GM12874 (cell line): ENCODE results near the gene RAB3D.

Experiments
- TF ChIP-seq, protein P1 (sequence below): IDR thresholded peaks from 2 replicates; pipeline ENCODE4 v1.5.1; 2011; ENCODE audit warnings: low read depth, mild to moderate bottlenecking, control low read depth, low read length, moderate library complexity; ENCODE audit not compliant: insufficient read depth

RAB3D gene

GRCh38 chr19:11291991-11292390 is 47.5 kb downstream of the RAB3D start:
- TF ChIP-seq, protein P1, sequence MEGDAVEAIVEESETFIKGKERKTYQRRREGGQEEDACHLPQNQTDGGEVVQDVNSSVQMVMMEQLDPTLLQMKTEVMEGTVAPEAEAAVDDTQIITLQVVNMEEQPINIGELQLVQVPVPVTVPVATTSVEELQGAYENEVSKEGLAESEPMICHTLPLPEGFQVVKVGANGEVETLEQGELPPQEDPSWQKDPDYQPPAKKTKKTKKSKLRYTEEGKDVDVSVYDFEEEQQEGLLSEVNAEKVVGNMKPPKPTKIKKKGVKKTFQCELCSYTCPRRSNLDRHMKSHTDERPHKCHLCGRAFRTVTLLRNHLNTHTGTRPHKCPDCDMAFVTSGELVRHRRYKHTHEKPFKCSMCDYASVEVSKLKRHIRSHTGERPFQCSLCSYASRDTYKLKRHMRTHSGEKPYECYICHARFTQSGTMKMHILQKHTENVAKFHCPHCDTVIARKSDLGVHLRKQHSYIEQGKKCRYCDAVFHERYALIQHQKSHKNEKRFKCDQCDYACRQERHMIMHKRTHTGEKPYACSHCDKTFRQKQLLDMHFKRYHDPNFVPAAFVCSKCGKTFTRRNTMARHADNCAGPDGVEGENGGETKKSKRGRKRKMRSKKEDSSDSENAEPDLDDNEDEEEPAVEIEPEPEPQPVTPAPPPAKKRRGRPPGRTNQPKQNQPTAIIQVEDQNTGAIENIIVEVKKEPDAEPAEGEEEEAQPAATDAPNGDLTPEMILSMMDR: no peak

GRCh38 chr19:11291415-11291814 is 48.0 kb downstream of the RAB3D start:
- TF ChIP-seq, protein P1: no peak

- TF ChIP-seq, protein P1: no peak
These were observed 49.2 kb downstream of the RAB3D start for GRCh38 chr19:11290256-11290655.

GRCh38 chr19:11288349-11288748 is 51.1 kb downstream of the RAB3D start:
- TF ChIP-seq, protein P1: 0 out of 2 replicates have a peak, but pooled peaks have one; percentile 12

GRCh38 chr19:11286312-11286974 is 53.0 kb downstream of the RAB3D start:
- TF ChIP-seq, protein P1: no peak

DNA sequence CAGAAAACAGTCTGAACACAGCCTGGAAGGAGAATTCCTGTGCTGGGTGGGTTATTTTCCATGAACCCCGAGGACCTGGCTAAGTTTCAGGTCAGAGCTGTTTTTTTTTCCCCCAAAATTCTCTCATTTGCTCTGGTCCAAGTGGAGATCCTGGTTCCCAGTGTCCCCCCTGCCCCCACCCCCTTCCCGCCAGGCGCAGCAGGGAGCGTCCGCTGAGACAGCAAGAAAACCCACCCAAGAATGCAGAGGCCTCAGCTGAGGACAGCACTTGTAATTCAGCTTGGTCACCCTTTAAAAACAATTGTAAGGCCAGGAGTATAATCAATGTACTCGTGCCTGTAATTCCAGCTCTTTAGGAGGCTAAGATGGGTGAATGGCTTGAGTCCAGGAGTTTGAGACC is 54.9 kb downstream of the RAB3D start:
- TF ChIP-seq, protein P1: no peak

DNA sequence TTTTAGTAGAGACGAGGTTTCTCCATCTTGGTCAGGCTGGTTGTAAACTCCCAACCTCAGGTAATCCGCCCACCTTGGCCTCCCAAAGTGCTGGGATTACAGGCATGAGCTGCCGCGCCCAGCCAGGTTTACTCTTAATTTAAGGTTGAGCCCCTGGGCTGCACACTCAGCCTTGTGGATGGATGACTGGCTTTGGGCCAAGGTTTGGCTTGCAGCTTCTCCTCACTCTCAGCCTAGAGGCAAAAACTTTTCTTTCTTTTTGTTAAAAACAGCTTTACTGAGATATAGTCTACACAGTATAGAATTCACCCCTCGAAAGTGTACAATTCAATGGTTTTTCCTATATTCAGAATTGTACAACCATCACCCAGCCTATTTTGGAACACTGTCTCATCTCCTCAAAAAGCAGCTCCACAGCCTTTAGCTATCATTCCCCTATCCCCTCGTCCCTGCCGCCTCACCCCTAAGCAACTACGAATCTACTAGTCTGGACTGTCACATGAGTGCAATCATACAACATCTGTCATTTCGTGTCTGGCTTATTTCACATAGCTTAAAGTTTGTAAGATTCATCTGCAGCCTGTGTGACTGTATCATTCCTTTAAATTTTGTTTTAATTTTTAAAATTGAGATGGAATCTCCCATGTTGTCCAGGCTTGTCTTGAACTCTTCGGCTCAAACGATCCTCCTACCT is 58.0 kb downstream of the RAB3D start:
- TF ChIP-seq, protein P1: no peak
